K562 (cell line): ENCODE measurements around the gene IL6ST. TPM values are rescaled to one million over a fixed set of nuclear protein-coding genes. Genes with fewer than 3 reads are reported as not detected.
"Not testable (repeated sequence)": the region's sequence is repeated elsewhere in the genome, so short reads cannot be mapped to it uniquely, and the experiment has no call there.

ENCODE experiments used
- ATAC-seq: fragments of 200-7000 bp; cut with Tn5 transposase; 3 replicates; pipeline ENCODE4 v1.9.1; 2020; ENCODE audit warnings: moderate library complexity
- BruUV-seq: library from RNA; stranded (reverse); fragments of 400-500 nt; replicated peaks from 2 replicates; lab custom pipeline; 2021; lab: Mats Ljungman, UMichigan
- CTCF ChIA-PET: fragments of 300-600 bp; formaldehyde crosslinking; extraction: SDS; loops from one replicate; lab custom pipeline; 2021; ENCODE audit warnings: low intra/inter-chr PET ratio; lab: Yijun Ruan, JAX
- POLR2A ChIA-PET: fragments of 300-600, 350-650 bp; sonication (Branson Sonifier 250); formaldehyde crosslinking; extraction: SDS; loops from one replicate; lab custom pipeline; 2021; ENCODE audit warnings: antibody characterized with exemption, inconsistent platforms; lab: Yijun Ruan, JAX
- DNase-seq, 4 experiments: peaks; one replicate each; pipeline versions ENCODE4 v3.0.0 to v3.0.0-alpha.2; 2011 to 2018; ENCODE audit warnings: low spot score in 3 of 4, mixed read lengths in 3 of 4; ENCODE audit errors: extremely low read depth in 1 of 4
- FAIRE-seq: peaks from 2 replicates; lab custom pipeline; 2011; peaks lifted over from hg19 to GRCh38; lab: Jason Lieb, UNC
- H2AFZ ChIP-seq: 2 replicates; pipeline ENCODE4 v1.6.0; 2011; ENCODE audit warnings: low read depth, low read length, control low read depth, inconsistent platforms
- H3K27ac ChIP-seq: fragments of 200-600 bp; 3 replicates; pipeline ENCODE4 v1.8.0; 2011; ENCODE audit warnings: low read depth, mild to moderate bottlenecking, control low read depth, inconsistent platforms, low read length, moderate library complexity, mixed read lengths; ENCODE audit errors: extremely low read depth
- H3K27me3 ChIP-seq, 2 experiments: fragments of 300-600 bp in 1 of 2; 2 replicates in 1 of 2; 3 replicates in 1 of 2; pipeline versions ENCODE4 v1.6.0 to v1.8.0; 2011; ENCODE audit warnings: inconsistent platforms in 2 of 2, low read length in 2 of 2, mild to moderate bottlenecking in 1 of 2, mixed read lengths in 1 of 2, moderate library complexity in 1 of 2; ENCODE audit not compliant: control insufficient read depth in 2 of 2, insufficient read depth in 2 of 2
- H3K36me3 ChIP-seq: fragments of 300-600 bp; 3 replicates; pipeline ENCODE4 v1.8.0; 2011; ENCODE audit warnings: mild to moderate bottlenecking, low read length, inconsistent platforms; ENCODE audit not compliant: control insufficient read depth, insufficient read depth
- H3K4me1 ChIP-seq, 2 experiments: fragments of 200-600 bp in 1 of 2; replicated peaks in 1 of 2; 2 replicates in 1 of 2; 3 replicates in 1 of 2; pipeline versions ENCODE4 v1.5.1 to v1.8.0; 2011; ENCODE audit warnings: inconsistent platforms in 2 of 2, low read length in 2 of 2, mild to moderate bottlenecking in 1 of 2, mixed read lengths in 1 of 2, moderate library complexity in 1 of 2; ENCODE audit not compliant: control insufficient read depth in 2 of 2, insufficient read depth in 2 of 2
- H3K4me2 ChIP-seq: 2 replicates; pipeline ENCODE4 v1.6.1; 2011; ENCODE audit warnings: low read length, control low read depth, inconsistent platforms, mixed read lengths; ENCODE audit not compliant: insufficient read depth
- H3K4me3 ChIP-seq: fragments of 200-600 bp; sonication (generic), shearing (Covaris generic); 2 replicates; pipeline ENCODE4 v1.5.1; 2016; ENCODE audit warnings: control low read depth, inconsistent platforms
- H3K79me2 ChIP-seq: fragments of 200-600 bp; 3 replicates; pipeline ENCODE4 v1.8.0; 2011; ENCODE audit warnings: low read length, inconsistent platforms; ENCODE audit not compliant: control insufficient read depth, insufficient read depth
- H3K9ac ChIP-seq, 2 experiments: 2 replicates each; pipeline versions ENCODE4 v1.6.0 to v1.6.1; 2011; ENCODE audit warnings: low read depth in 2 of 2, low read length in 2 of 2, control low read depth in 1 of 2, inconsistent platforms in 1 of 2, mild to moderate bottlenecking in 1 of 2, mixed read lengths in 1 of 2; ENCODE audit not compliant: insufficient read depth in 1 of 2
- H3K9me1 ChIP-seq: one replicate; pipeline ENCODE4 v1.6.0; 2011; ENCODE audit warnings: inconsistent platforms, mild to moderate bottlenecking, low read length, moderate library complexity; ENCODE audit not compliant: control insufficient read depth, insufficient read depth
- H3K9me3 ChIP-seq: replicated peaks from 2 replicates; pipeline ENCODE4 v1.5.1; 2011; ENCODE audit warnings: low read depth, low read length, inconsistent platforms; ENCODE audit not compliant: control insufficient read depth, insufficient read depth
- H4K20me1 ChIP-seq: replicated peaks from 2 replicates; pipeline ENCODE4 v1.6.1; 2011; ENCODE audit warnings: low read length, inconsistent platforms, mixed read lengths; ENCODE audit not compliant: control insufficient read depth, insufficient read depth
- BCOR ChIP-seq: fragments of 450-650 bp; IDR thresholded peaks from 2 replicates; pipeline ENCODE4 v1.6.1; 2016
- C11orf30 ChIP-seq: fragments of 450-650 bp; IDR thresholded peaks from 2 replicates; pipeline ENCODE4 v1.6.1; 2016; ENCODE audit warnings: low read depth, mild to moderate bottlenecking
- CBFA2T2 ChIP-seq: fragments of 450-650 bp; conservative IDR thresholded peaks from 2 replicates; pipeline ENCODE4 v1.6.1; 2017; ENCODE audit warnings: mild to moderate bottlenecking
- CBFA2T3 ChIP-seq: fragments of 450-650 bp; IDR thresholded peaks from 2 replicates; pipeline ENCODE4 v1.6.1; 2017
- CTBP1 ChIP-seq: fragments of 450-650 bp; IDR thresholded peaks from 2 replicates; pipeline ENCODE4 v1.6.1; 2016; ENCODE audit warnings: borderline replicate concordance
- E2F5 ChIP-seq: sonication (generic); formaldehyde crosslinking; IDR thresholded peaks from 2 replicates; pipeline ENCODE4 v1.8.0; 2022; ENCODE audit warnings: mild to moderate bottlenecking, missing genetic modification reagents
- ESRRB ChIP-seq: fragments of 250-450 bp; sonication (Bioruptor Pico); IDR thresholded peaks from 2 replicates; pipeline ENCODE4 v1.5.0; 2020; ENCODE audit warnings: mild to moderate bottlenecking, moderate library complexity, borderline replicate concordance
- IRF1 ChIP-seq: sonication (generic); formaldehyde crosslinking; IDR thresholded peaks from 2 replicates; pipeline ENCODE4 v1.8.0; 2022; ENCODE audit warnings: missing genetic modification reagents, mild to moderate bottlenecking, borderline replicate concordance
- KDM1A ChIP-seq, 2 experiments: fragments of 450-650 bp; IDR thresholded peaks; 2 replicates each; pipeline ENCODE4 v1.6.1; 2016; ENCODE audit warnings: mild to moderate bottlenecking in 2 of 2
- MAFG ChIP-seq: fragments of 450-650 bp; conservative IDR thresholded peaks from 2 replicates; pipeline ENCODE4 v1.6.1; 2016; ENCODE audit warnings: missing genetic modification characterization, missing compliant biosample characterization
- NFE2 ChIP-seq: IDR thresholded peaks from 2 replicates; pipeline ENCODE4 v1.6.1; 2014; ENCODE audit warnings: antibody characterized with exemption, low read depth
- RBM25 ChIP-seq: fragments of 200-400 bp; formaldehyde crosslinking; IDR thresholded peaks from 2 replicates; pipeline ENCODE4 v1.6.1; 2018; ENCODE audit warnings: low read length, low read depth, moderate library complexity; ENCODE audit not compliant: severe bottlenecking
- SMAD1 ChIP-seq: fragments of 150-350 bp; IDR thresholded peaks from 2 replicates; pipeline ENCODE4 v1.6.1; 2014; ENCODE audit warnings: low read length, low read depth; ENCODE audit not compliant: partially characterized antibody
- TAL1 ChIP-seq: fragments of 450-650 bp; IDR thresholded peaks from 2 replicates; pipeline ENCODE4 v1.6.1; 2016; ENCODE audit warnings: mild to moderate bottlenecking
- ZNF3 ChIP-seq: fragments of 250-450 bp; sonication (Bioruptor Pico); IDR thresholded peaks from 2 replicates; pipeline ENCODE4 v1.5.0; 2021; ENCODE audit warnings: mild to moderate bottlenecking, moderate library complexity
- WGBS: fragments of 100-300 bp; shearing (Covaris generic); methylation state at CpG from one replicate; pipeline ENCODE4 v1.1.6; 2016; ENCODE audit warnings: low coverage, mixed read lengths; ENCODE audit not compliant: insufficient coverage; ENCODE audit errors: missing lambda C conversion rate; 5-methylcytosine and 5-hydroxymethylcytosine counted together
- in situ Hi-C: fragments of 300-500 bp; cut with MboI; formaldehyde crosslinking; loops from 4 replicates; pipeline ENCODE4 v1.15.0; 2018; ENCODE audit warnings: inconsistent platforms, mixed read lengths
- intact Hi-C: fragments of 100-400 bp; cut with micrococcal nuclease; formaldehyde crosslinking; loops from 2 replicates; pipeline ENCODE4 v1.14.2; 2022
- polyA plus RNA-seq, 8 experiments: library from polyadenylated mRNA; depleted of rRNA in 4 of 8; stranded (reverse) in 5 of 8; unstranded in 3 of 8; fragments of >200 nt; fragmentation: Nextera tagmentation in 2 of 8; fragmentation: Illumina TruSeq in 1 of 8; extraction: Ambion mirVana in 2 of 8; extraction: Trizol in 1 of 8; gene quantifications; 2 replicates each; pipeline versions ENCODE4 v1.2.1 to v1.2.3, GENCODE V29; 2011 to 2014; ENCODE audit warnings: inconsistent platforms in 1 of 8, missing spikeins in 1 of 8
- total RNA-seq, 7 experiments: library from RNA; depleted of rRNA in 6 of 7; stranded (reverse); fragments of >200 nt in 6 of 7; fragmentation: Illumina TruSeq in 2 of 7; extraction: Trizol in 2 of 7; gene quantifications; 2 replicates each; pipeline versions ENCODE4 v1.2.1 to v1.2.3, GENCODE V29; 2011 to 2021; ENCODE audit warnings: low replicate concordance in 1 of 7

IL6ST gene
- total and polyA plus RNA-seq, 9 of the 15 experiments (the other 6 are each of a cell fraction or from before 2014, with no cell fraction given), result 2.0 to 27.0 (median 7.9) TPM

GRCh38 chr5:56013939-56014338 is 19.2 kb upstream of the IL6ST start:
- H3K9me3 ChIP-seq, H3K79me2 ChIP-seq, H3K9ac ChIP-seq, FAIRE-seq, H3K9me1 ChIP-seq, in situ Hi-C loops, H3K4me3 ChIP-seq, H3K27ac ChIP-seq, H3K4me2 ChIP-seq, H2AFZ ChIP-seq, H4K20me1 ChIP-seq, BruUV-seq, ATAC-seq, CTCF ChIA-PET, H3K36me3 ChIP-seq, intact Hi-C loops, POLR2A ChIA-PET, H3K27me3 ChIP-seq, DNase-seq: not testable (repeated sequence)
- no CpG with 5 or more reads among the region's 5 CpGs for WGBS
- H3K4me1 ChIP-seq, result peaks cover 7 to 12% of the 10 kb centered on the region in 2 experiments; a peak in 4 of 5 replicates
- TF ChIP-seq TAL1 (0 out of 2 replicates have a peak, but pooled peaks have one; percentile 3), CBFA2T2 (0 out of 2 replicates have a peak, but pooled peaks have one; percentile 26), CBFA2T3 (peak; percentile 51; the same call in 1 of the 2 replicates)

- ChIA-PET POLR2A (interaction anchor here (0.6 kb wide), 1 partner anchor 224 kb away, joined by 4 read pairs; no protein-coding TSS in a partner anchor), CTCF (interaction anchor here (0.5 kb wide), 1 partner anchor 141 kb away, joined by 3 read pairs; no protein-coding TSS in a partner anchor)
- 71% methylated on average over 5 of the region's 5 CpGs for WGBS
- Histone ChIP-seq H3K27me3 (no peaks in the 10 kb centered on the region), H3K9me3 (no peaks in the 10 kb centered on the region), H4K20me1 (no peaks in the 10 kb centered on the region), H3K9ac (no peak overlapping the region), H3K79me2 (no peaks in the 10 kb centered on the region), H2AFZ (no peak overlapping the region), H3K4me3 (no peak overlapping the region), H3K4me1 (peaks cover 7 to 12% of the 10 kb centered on the region in 2 experiments; a peak in 4 of 5 replicates), H3K4me2 (no peak overlapping the region), H3K27ac (no peak overlapping the region), H3K36me3 (no peaks in the 10 kb centered on the region), H3K9me1 (no peaks in the 10 kb centered on the region)
- BruUV-seq, result no TSS peak
- no peak for ATAC-seq
- no peak for DNase-seq
- in situ Hi-C loops (no loop called here), intact Hi-C loops (no loop called here)
- peak; percentile 59 for FAIRE-seq
- TF ChIP-seq BCOR, result peak; percentile 66
- TF ChIP-seq IRF1 (CRISPR knock-in tag), result no peak
- peak in 1 of 2 experiments; percentile 68; a peak in 2 of 4 replicates for TF ChIP-seq KDM1A (IDR thresholded peaks at IDR 0.05)
- TF ChIP-seq C11orf30, result peak; percentile 49; the same call in 1 of the 2 replicates
- TF ChIP-seq E2F5 (CRISPR knock-in tag), result no peak
- no peak for TF ChIP-seq CTBP1
- peak; percentile 38; the same call in 1 of the 2 replicates for TF ChIP-seq MAFG (tag)
- TF ChIP-seq SMAD1, result no peak
- TF ChIP-seq RBM25, result peak; percentile 89
- peak; percentile 51 for TF ChIP-seq NFE2
- TF ChIP-seq ESRRB, result no peak
- TF ChIP-seq ZNF3 (CRISPR knock-in tag), result peak; percentile 88
These were observed 17.7 kb upstream of the IL6ST start for GRCh38 chr5:56012281-56012963.
